HG03064 (cell line): ENCODE data around the gene LRRC25.
A peak's percentile ranks its signal among the peaks of the same experiment; 100 is the strongest.
"Not testable (repeated sequence)": the region's sequence is repeated elsewhere in the genome, so short reads cannot be mapped to it uniquely, and the experiment has no call there.

Source experiments
- ATAC-seq: cut with Tn5 transposase; IDR thresholded peaks from one replicate; pipeline ENCODE4 v1.9.1; 2021; ENCODE audit warnings: low read depth; ENCODE audit not compliant: unreplicated experiment

LRRC25 gene

DNA sequence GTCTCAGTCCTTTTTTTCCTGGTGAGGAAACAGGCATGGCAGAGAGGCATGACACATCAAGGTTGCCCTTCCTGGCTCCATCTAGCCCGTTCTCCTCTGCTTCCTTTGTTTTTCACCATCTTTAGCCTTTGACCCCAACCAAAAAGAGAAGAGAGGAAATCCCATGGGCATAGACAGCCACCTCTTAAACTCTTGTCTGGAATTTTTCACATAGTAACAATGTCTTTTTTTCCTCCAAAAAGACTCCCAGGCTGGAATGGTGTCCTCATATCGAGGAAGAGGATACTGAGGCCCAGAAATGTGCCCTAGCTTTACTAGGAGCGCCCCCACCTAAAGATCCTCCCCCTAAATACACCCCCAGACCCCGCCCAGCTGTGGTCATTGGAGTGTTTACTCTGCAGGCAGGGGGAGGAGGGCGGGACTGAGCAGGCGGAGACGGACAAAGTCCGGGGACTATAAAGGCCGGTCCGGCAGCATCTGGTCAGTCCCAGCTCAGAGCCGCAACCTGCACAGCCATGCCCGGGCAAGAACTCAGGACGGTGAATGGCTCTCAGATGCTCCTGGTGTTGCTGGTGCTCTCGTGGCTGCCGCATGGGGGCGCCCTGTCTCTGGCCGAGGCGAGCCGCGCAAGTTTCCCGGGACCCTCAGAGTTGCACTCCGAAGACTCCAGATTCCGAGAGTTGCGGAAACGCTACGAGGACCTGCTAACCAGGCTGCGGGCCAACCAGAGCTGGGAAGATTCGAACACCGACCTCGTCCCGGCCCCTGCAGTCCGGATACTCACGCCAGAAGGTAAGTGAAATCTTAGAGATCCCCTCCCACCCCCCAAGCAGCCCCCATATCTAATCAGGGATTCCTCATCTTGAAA lies 11.5 kb downstream of the LRRC25 start, which contains the start of gene GDF15:
Gene GDF15, plus strand, starts transcription at position 484 of the 868 bp plus-strand sequence. Its CDS starts 32 bp downstream, at position 516.
- ATAC-seq, result no peak

DNA sequence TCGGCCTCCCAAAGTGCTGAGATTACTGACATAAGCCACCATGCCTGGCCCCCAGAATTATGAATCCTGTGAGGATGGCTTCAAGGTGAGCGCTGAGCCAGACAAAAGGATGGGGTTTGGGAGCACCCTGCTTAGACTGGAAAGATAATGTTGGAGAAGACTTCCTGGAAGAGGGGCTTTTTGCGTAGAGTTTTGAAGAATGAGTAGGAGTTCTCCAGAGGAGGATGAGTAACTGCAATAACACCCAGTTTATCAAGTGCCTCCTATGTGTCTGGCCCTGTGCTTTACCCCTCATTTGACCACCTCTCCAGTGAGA lies 12.1 kb downstream of the LRRC25 start:
- ATAC-seq, result no peak

DNA sequence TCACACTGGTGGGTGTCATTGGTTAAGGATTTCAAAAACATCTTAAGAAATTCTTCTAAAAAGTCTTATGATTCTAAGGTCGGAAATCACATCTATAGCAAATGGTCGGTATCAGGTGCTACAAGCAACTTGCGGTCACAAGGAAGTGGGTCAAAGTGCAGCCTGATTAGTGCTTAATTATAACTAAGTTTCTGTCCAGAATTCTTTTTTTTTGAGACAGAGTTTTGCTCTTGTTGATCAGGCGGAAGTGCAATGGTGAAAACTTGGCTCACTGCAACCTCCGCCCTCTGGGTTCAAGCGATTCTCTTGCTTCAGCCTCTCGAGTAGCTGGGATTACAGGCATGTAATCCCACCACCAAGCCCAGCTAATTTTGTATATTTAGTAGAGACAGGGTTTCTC lies 12.6 kb downstream of the LRRC25 start:
- ATAC-seq, result no peak

DNA sequence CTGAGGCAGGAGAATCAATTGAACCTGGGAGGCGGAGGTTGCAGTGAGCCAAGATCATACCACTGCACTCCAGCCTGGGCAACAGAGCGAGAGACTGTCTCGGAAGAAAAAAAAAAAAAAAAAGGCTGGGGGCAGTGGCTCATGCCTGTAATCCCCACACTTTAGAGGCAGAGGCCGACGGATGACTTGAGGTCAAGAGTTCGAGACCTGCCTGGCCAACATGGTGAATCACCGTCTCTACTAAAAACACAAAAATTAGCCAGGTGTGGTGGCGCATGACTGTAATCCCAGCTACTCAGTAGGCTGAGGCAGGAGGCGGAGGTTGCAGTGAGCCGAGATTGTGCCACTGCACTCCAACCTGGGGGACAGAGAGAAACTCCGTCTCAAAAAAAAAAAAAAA lies 13.8 kb downstream of the LRRC25 start:
- ATAC-seq, result not testable (repeated sequence)

DNA sequence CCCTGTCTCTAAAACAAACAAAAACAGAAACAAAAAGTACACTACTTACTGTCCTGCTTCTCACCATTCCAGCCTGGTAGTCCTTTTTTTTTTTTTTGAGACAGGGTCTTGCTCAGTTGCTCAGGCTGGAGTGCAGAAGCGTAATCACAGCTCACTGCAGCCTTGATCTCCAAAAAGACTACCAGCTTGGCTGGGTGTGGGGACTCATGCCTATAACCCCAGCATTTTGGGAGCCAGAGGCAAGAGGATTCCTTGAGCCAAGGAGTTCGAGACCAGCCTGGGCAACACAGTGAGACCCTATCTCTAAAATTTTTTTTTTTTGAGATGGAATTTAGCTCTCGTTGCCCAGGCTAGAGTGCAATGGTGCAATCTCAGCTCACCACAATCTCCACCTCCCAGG lies 16.6 kb downstream of the LRRC25 start:
- no peak for ATAC-seq

DNA sequence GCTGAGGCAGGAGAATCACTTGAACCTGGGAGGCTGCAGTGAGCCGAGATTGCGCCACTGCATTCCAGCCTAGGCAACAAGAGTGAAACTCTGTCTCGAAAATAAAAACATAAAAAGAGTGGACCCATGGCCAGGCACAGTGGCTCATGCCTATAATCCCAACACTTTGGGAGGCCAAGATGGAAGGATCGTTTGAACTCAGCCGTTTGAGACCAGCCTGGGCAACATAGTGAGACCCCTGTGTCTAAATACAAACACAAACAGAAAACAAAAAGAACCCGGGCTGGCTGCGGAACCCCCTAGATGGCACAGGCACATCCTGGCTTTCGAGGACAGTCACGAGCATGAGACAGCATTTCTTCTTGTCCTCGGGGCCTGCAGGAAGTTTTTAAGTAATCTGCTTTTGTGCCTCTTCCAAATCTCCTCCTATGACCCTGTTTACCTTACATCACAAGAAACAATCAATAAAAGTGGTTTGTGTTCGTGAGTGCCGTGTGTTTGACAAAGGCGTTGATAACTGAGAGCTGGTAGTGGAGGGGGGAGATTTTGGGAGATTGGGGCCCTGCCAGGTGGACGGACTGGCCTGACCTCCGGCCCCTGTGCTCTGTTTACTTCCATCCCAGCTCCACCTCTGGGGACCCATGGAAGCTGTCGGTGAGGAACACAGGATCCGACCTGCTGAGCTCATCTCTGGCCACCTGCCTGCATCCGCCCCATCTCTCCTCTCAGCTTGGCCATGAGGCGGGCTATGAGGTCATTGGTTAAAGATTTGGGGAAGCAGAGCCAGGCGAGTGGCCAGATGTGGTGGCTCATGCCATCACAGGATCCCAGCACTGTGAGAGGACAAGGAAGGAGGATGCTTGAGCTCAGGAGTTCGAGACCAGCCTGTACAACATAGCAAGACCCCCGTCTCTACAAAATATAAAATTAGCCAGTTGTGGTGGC lies 17.3 kb downstream of the LRRC25 start:
- ATAC-seq, result no peak

DNA sequence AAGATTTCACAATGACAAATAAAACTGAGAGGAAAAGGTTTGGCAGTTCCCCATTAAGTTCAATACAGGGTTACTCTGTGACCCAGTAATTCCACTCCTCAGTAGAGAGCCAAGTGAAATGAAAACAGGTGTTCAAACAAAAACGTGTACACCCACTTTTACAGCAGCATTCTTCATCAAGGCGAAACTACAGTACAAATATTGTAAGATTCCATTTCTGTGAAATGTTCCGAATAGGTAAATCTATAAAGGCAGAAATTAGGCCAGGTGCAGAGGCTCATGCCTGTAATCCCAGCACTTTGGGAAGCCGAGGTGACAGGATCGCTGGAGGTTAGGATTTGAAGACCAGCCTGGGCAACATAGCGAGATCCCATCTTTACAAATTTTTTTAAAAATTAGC lies 20.4 kb downstream of the LRRC25 start:
- no peak for ATAC-seq

DNA sequence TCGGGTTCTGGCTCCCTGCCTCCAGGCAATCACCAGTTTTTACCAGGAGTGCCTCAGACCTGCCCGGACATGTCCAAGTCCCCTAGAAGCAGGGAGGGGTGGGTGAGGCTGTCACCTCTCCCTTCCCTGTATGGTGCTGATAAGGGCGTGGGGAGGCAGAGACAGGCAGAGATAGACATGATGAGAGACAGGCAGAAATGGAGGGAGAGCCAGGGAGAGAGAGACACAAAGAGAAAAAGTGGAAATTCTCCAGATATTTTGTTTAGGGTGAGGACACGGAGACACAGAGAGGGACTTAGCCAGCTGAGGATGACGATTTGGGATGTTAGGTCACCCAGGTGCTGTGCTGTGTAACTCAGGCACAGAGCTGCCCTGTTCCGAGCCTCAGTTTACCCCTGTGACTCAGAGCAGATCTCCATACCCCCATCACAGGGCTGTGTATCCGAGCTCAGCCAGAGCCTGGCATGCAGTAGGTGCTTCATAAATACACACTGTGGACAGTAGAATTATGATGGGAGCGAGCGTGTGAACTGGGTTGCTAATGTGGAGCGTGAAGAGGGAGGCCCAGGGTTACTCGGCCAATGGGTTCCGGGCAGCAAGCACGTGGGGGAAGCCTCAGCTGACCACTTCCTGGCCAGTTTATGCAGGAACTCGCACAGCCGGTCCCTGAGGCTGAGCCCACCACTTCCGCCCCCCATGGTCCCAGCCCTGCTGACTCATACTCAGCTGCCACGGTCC lies 23.4 kb downstream of the LRRC25 start:
- ATAC-seq, result peak; percentile 68

DNA sequence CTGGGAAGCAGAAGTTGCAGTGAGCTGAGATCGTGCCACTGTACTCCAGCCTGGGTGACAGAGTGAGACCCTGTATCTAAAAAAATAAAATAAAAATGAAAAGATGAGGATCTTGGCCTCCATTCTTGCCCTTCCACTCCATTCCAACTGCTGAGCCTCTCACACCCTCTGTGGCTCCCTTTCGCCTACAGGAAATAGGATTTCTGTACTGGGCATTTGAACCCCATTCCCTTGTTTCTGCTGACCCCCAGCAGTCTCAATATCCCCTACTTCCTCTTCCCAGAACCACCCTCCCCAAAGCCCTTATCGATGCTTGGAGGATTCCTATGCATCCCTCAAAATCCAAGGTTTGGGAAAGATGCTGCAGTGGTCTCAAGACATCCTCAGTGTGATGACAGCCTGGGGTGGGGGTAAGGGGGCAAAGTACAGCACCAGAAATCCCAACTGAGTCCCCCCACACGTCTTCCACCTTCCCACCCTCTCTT lies 24.0 kb downstream of the LRRC25 start:
- ATAC-seq, result no peak

DNA sequence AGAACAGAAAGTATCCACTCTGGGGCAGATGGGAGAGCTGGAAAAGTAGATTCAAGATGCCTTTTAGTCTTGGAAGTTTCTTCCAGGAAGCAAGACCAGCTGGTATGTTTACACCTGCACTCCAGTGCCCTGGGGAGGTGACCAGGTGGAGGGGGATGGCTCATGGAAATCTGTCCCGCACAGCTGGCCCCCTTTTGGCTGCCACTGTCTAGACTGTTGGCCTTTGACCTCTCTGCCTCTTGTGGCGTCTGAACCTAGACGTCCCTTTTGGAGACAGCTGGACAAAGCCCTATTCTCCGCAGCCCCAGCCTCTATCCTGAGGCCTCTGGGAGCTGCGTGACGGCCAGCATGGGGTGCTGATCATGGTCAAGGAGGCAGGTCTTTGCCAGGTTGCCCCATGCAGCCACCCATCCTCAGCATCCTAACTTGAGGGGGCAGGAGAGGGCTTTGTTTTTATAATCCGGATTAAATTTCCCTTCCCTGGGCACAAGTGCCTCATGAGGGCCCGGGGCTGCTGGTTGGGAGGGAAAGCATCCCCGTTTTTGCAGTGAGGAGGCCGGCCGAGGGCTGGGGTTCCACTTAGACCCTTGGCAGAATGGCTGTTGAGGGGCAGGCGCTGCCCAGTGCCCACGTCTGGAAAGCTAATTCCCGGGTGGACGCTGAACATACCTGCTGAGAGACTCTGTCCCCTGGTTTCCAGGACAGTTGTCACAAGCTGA lies 28.8 kb downstream of the LRRC25 start:
- ATAC-seq, result no peak

DNA sequence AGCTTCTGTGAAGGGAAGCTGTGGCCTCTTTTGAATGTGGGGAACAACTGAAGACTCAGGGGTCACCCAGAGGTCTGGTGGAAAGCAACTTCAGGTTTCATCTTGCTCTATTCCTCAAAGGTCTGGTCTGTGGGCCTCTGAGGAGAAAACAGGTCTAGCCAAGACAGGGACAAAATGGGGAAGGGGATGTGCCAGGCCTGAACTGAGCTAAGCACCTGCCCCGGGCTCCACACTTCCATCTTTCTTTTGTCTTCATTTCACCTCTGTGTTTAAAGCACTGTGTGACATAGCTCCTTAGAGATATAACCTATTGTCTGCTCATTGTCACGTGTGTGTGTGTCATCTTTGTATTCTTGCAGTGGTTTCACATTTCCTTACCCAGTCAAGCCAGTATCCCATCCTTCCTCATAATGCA lies 31.4 kb downstream of the LRRC25 start:
- no peak for ATAC-seq

DNA sequence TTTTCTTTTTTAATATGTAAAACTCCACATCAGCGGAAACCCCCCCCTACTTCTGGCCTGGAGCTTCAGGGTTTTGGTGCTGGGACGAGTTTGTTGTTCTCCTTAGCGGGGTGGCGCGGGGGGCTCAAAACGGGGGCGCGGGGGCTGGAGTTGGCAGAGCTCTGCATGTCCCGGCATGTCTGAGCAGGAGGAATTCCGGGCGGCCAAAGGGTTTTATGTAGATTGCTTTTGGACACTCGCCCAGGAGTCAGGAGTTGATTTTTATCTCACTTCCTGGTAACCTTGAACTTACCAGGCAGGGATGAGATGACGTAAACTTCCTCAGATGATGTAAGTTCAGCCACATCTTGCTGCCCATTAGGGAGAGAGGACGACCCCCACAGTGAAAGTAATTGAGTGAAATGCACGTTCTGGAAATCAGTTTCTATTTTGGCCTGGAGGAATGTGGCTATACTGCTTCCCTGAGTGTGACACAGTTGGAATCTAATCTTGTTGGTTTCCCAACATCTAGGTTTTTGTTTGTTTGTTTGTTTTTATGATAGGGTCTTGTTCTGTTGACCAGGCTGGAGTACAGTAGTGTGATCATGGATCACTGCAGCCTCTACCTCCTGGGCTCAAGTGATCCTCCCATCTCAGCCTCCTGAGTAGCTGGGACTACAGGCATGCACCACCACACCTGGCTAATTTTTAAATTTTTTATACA lies 32.4 kb downstream of the LRRC25 start:
- ATAC-seq, result no peak

DNA sequence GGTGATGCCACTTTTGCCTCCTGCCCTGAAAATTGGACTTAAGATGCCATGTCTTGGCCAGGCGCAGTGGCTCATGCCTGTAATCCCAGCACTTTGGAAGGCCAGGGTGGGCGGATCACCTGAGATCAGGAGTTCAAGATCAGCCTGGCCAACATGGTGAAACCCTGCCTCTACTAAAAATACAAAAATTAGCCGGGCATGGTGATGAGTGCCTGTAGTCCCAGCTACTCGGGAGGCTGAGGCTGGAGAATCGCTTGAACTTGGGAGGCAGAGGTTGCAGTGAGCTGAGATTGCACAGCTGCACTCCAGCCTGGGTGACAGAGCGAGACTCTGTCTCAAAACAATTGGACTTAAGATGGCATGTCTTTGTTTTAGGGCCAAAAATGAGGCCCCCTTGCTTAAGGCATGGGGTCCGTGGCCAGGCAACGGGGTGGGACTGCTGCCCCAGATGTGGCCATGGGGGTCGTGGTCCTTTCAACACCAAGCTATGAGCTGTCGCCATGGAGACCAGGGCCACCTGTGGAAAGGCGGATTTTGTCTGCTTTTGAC lies 33.1 kb downstream of the LRRC25 start:
- ATAC-seq, result not testable (repeated sequence)

DNA sequence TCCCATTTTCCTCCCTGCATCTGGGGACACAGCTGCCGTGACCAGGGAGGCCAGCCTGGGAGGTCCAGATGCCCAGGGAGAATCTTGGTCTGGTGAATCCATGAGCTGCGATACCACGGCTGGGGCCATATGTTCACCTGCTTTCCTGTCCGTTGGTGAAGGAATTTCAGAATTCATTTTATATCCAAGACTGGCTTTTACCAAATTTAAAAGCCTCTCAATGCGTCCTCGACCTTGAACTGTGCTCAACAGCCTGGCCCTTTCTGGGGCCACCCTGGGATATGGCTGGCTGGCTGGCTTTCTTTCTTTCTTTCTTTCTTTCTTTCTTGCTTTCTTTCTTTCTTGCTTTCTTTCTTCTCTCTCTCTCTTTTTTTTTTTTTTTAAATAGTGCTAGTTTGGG lies 33.6 kb downstream of the LRRC25 start:
- no peak for ATAC-seq

DNA sequence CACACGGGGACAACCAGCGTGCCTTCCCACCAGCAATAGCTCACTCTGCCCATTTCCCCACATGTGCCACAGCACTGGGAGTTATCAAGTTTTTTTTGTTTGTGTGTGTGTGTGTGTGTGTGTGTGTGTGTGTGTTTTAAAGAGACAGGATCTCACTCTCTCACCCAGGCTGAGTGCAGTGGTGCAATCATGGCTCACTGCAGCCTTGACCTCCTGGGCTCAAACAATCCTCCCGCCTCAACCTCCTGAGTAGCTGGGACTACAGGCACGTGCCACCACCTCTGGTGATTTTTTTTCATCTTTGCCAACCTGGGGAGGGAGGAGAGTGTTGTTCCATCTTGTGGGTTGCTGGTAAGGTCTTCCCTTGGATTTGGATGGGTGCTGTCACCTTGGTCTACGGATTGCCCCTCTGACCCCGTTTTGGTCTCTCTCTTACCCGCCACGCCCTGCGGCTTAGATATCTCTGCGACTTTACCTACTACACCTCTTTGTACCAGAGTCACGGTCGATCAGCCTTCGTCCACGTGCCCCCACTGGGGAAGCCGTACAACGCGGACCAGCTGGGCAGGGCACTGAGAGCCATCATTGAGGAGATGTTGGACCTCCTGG lies 34.4 kb downstream of the LRRC25 start:
- ATAC-seq, result no peak

DNA sequence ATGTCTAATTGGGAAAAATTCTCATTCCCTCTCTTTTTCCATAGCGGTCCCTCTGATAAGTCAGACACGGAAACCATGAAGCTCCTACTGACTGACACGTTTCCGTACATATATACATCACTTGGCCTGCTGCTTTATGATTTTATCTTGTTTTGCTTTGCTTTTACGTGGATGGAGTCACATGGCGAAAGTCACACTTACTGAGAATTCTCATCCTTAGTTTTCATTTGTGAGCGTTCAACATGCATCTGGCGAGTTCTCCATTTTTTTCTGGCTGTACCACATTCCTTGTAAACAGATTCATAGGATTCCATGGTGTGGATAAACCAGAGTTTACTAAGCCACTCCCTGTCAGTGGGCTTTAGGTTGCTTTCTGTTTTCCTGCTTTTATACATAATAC lies 35.8 kb downstream of the LRRC25 start:
- ATAC-seq, result no peak

DNA sequence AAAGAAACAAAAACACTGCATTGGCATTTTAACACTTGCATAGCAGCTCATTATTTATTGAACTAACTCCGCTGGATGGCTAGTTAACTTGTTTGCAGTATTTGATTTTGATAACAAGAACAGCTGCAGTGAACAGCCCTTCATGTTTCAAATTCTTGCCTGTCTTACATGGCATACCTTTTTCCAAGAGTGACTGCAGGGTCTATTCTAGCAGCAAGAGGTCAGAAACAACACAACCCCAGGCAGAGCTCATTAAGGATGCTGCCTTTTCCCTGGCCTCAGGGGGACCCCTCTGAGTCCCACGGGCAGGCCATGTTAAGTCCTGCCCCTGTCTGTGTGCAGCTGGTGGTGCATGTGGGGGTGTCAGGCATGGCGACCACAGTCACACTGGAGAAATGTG lies 40.4 kb downstream of the LRRC25 start:
- no peak for ATAC-seq

DNA sequence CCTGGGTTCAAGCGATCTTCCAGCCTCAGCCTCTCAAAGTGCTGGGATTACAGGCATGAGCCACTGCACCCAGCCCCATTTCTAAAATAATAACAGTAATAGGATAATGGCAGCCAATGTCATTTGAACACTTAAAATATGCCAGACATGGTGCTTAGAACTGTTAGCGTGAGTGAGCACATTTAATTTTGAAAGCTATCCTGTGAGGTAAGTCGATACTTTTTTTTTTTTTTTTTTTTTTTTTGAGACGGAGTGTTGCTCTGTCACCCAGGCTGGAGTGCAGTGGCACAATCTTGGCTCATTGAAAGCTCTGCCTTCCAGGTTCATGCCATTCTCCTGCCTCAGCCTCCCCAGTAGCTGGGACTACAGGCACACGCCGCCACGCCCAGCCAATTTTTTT lies 42.7 kb downstream of the LRRC25 start:
- ATAC-seq, result not testable (repeated sequence)
